CD4-positive, alpha-beta T cell treated with Interleukin-4 for 4 hours (primary cell): Measurements from ENCODE around the gene EDIL3.
"Not testable (repeated sequence)": the region's sequence is repeated elsewhere in the genome, so short reads cannot be mapped to it uniquely, and the experiment has no call there.

ENCODE experiments used
- DNase-seq: peaks from one replicate; pipeline ENCODE4 v3.0.0-alpha.2; 2020

The EDIL3 gene

GRCh38 chr5:84378420-84378819 lies 6.3 kb downstream of the EDIL3 start:
- no peak for DNase-seq

- DNase-seq: no peak
Observed at GRCh38 chr5:84376346-84376745, 8.3 kb downstream of the EDIL3 start.

- no peak for DNase-seq
Observed at GRCh38 chr5:84374568-84374967, 10.1 kb downstream of the EDIL3 start.

GRCh38 chr5:84373506-84373905 lies 11.2 kb downstream of the EDIL3 start:
- DNase-seq: no peak

GRCh38 chr5:84372066-84372695 lies 12.5 kb downstream of the EDIL3 start:
- no peak for DNase-seq

GRCh38 chr5:84370176-84370575 lies 14.5 kb downstream of the EDIL3 start:
- DNase-seq: no peak

- DNase-seq: no peak
Observed at GRCh38 chr5:84364043-84364442, 20.6 kb downstream of the EDIL3 start.

- DNase-seq: no peak
Observed at GRCh38 chr5:84362061-84362720, 22.5 kb downstream of the EDIL3 start.

GRCh38 chr5:84361572-84361971 lies 23.1 kb downstream of the EDIL3 start:
- no peak for DNase-seq

GRCh38 chr5:84360056-84360455 lies 24.6 kb downstream of the EDIL3 start:
- DNase-seq: no peak

- no peak for DNase-seq
Observed at GRCh38 chr5:84354101-84354500, 30.6 kb downstream of the EDIL3 start.

- no peak for DNase-seq
Observed at GRCh38 chr5:84344788-84345187, 39.9 kb downstream of the EDIL3 start.

GRCh38 chr5:84343171-84343570 lies 41.5 kb downstream of the EDIL3 start:
- no peak for DNase-seq

- no peak for DNase-seq
Observed at GRCh38 chr5:84332106-84332505, 52.6 kb downstream of the EDIL3 start.

- DNase-seq: no peak
Observed at GRCh38 chr5:84327591-84327990, 57.1 kb downstream of the EDIL3 start.

- no peak for DNase-seq
Observed at GRCh38 chr5:84322646-84323045, 62.0 kb downstream of the EDIL3 start.

GRCh38 chr5:84317826-84318225 lies 66.9 kb downstream of the EDIL3 start:
- DNase-seq: not testable (repeated sequence)

- not testable (repeated sequence) for DNase-seq
Observed at GRCh38 chr5:84312280-84312679, 72.4 kb downstream of the EDIL3 start.

- DNase-seq: not testable (repeated sequence)
Observed at GRCh38 chr5:84309850-84310249, 74.8 kb downstream of the EDIL3 start.

- DNase-seq: no peak
Observed at GRCh38 chr5:84306601-84307000, 78.1 kb downstream of the EDIL3 start.

- no peak for DNase-seq
Observed at GRCh38 chr5:84304599-84304998, 80.1 kb downstream of the EDIL3 start.

GRCh38 chr5:84303315-84303714 lies 81.4 kb downstream of the EDIL3 start:
- no peak for DNase-seq

- DNase-seq: no peak
Observed at GRCh38 chr5:84301535-84301934, 83.1 kb downstream of the EDIL3 start.

- DNase-seq: no peak
Observed at GRCh38 chr5:84299959-84300358, 84.7 kb downstream of the EDIL3 start.

- no peak for DNase-seq
Observed at GRCh38 chr5:84298628-84299027, 86.1 kb downstream of the EDIL3 start.
